GM13977 (cell line): ENCODE measurements around the gene KRTCAP2.

Experiments
- DNase-seq: peaks from one replicate; pipeline ENCODE4 v3.0.0; 2012; ENCODE audit warnings: low spot score
- CTCF ChIP-seq: IDR thresholded peaks from 2 replicates; pipeline ENCODE4 v1.5.1; 2012; ENCODE audit warnings: mild to moderate bottlenecking, control low read depth; ENCODE audit not compliant: insufficient read depth; ENCODE audit errors: extremely low read depth, missing control alignments
- in situ Hi-C: fragments of 300-500 bp; cut with MboI; formaldehyde crosslinking; loops from one replicate; pipeline ENCODE4 v1.12.0; 2022; ENCODE audit warnings: low sequenced_read_pairs, low pct_unique_long_range_greater_than_20kb, mixed read lengths, inconsistent platforms; ENCODE audit not compliant: unreplicated experiment

The KRTCAP2 gene

GRCh38 chr1:155140630-155140953 is 32.5 kb downstream of the KRTCAP2 start:
- in situ Hi-C loops, result no loop called here
- no peak for DNase-seq
- no peak for TF ChIP-seq CTCF

GRCh38 chr1:155139895-155140629 is 33.0 kb downstream of the KRTCAP2 start, which contains the start of gene DPM3:
TSS of gene DPM3 (minus strand) at chr1:155140531. CDS start at chr1:155140240, 291 bp downstream.
- no peak for TF ChIP-seq CTCF
- DNase-seq, result peak; percentile 89
- in situ Hi-C loops, result no loop called here

- DNase-seq, result no peak
- in situ Hi-C loops, result no loop called here
- TF ChIP-seq CTCF, result no peak
These were observed 35.8 kb downstream of the KRTCAP2 start for GRCh38 chr1:155137154-155137949.

- in situ Hi-C loops, result no loop called here
- TF ChIP-seq CTCF, result no peak
- DNase-seq, result no peak
These were observed 36.4 kb downstream of the KRTCAP2 start for GRCh38 chr1:155136748-155137147.

GRCh38 chr1:155135415-155136028 is 37.6 kb downstream of the KRTCAP2 start, which contains the start of gene SLC50A1:
TSS of gene SLC50A1 (plus strand) at chr1:155135852. CDS start at chr1:155135912, 60 bp downstream.
- in situ Hi-C loops, result no loop called here

More at GRCh38 chr1:155135415-155136028, 37.6 kb downstream of the KRTCAP2 start, which contains the start of gene SLC50A1:
- TF ChIP-seq CTCF, result no peak
- DNase-seq, result peak; percentile 96
